ENCODE results near the gene RINL. TPM values are rescaled to one million over a fixed set of nuclear protein-coding genes. Genes with fewer than 3 reads are reported as not detected.

RINL gene
- total RNA-seq, 2 donors from 2014 or later: 3.6 to 5.1 TPM

DNA sequence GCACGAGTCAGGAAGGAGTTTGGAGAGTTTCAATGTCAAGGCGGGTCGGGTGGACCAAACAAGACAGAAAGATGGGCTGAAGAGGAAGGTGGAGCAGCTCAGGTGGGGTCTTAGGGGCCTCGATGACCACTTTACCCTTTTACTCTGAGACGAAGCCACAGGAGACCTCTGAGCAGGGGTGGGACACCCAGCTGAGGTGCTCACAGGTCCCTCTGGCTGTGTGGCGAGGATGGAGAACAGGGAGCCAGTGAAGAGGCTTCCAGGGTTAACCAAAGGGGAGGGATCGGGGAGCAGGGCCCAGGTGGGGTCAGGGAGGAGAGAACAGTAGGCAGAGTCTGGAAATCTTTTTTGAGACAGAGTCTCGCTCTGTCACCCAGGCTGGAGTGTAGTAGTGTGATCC, 35.9 kb upstream of the RINL start:
- H3K4me3 ChIP-seq: no peak overlapping the region
- TF ChIP-seq CTCF (IDR thresholded peaks at IDR 0.05): no peak
- intact Hi-C loops (cut with DNase I): no loop called here

GRCh38 chr19:38912600-38913514, 34.8 kb upstream of the RINL start:
- H3K36me3 ChIP-seq: no peaks in the 10 kb centered on the region
- no peaks in the 10 kb centered on the region for H3K27me3 ChIP-seq
- no peak for DNase-seq
- no peaks in the 10 kb centered on the region for H3K4me1 ChIP-seq
- H3K9me3 ChIP-seq: no peaks in the 10 kb centered on the region
- H3K9ac ChIP-seq (ENCODE audit: low read depth in 2 of 2, low read length in 2 of 2): no peak overlapping the region
- intact Hi-C loops (cut with DNase I): no loop called here
- no peak for TF ChIP-seq CTCF (IDR thresholded peaks at IDR 0.05)
- no peak overlapping the region for H3K27ac ChIP-seq
- H3K4me3 ChIP-seq: no peak overlapping the region

More for the DNA sequence above, 35.9 kb upstream of the RINL start:
- no peaks in the 10 kb centered on the region for H3K4me1 ChIP-seq
- H3K36me3 ChIP-seq: no peaks in the 10 kb centered on the region
- no peak overlapping the region for H3K27ac ChIP-seq
- DNase-seq: no peak
- no peaks in the 10 kb centered on the region for H3K9me3 ChIP-seq
- H3K27me3 ChIP-seq: no peaks in the 10 kb centered on the region
- no peak overlapping the region for H3K9ac ChIP-seq (ENCODE audit: low read depth in 2 of 2, low read length in 2 of 2)

DNA sequence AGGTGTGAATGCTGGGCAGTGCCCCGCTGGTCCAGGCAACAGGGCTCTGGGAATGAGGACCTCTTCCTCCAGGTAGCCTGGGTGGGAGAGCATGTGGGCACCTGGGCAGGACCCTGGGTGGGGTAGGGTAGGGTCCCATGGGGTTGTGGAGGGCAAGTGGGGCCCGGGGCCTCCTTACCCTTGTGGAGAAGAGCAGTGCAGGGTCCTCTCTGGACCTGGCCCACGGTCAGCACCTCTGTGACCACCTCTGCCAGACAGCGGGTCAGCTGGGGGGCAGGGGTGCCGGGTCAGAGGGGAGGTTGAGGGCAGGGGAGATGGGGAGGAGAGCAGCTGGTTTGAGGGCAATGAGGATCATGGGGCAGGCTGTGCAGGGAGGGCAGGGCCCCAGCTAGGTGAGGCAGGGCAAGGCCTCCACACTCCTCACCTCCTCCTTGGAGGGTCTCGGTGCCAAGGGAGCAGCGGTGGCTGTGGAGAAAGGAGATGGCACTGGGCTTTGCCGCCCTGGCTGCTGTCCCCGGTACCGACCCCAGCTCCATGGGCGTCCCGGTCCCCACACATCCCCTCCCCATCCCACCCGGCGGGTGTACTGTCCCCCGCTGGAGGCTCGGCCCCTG, 33.4 kb upstream of the RINL start:
- TF ChIP-seq CTCF (IDR thresholded peaks at IDR 0.05): no peak
- Histone ChIP-seq H3K36me3 (no peaks in the 10 kb centered on the region), H3K27ac (no peak overlapping the region), H3K9ac (ENCODE audit: low read depth in 2 of 2, low read length in 2 of 2) (no peak overlapping the region), H3K27me3 (no peaks in the 10 kb centered on the region), H3K4me1 (no peaks in the 10 kb centered on the region), H3K4me3 (no peak overlapping the region), H3K9me3 (no peaks in the 10 kb centered on the region)
- DNase-seq: no peak
- intact Hi-C loops (cut with DNase I): no loop called here

DNA sequence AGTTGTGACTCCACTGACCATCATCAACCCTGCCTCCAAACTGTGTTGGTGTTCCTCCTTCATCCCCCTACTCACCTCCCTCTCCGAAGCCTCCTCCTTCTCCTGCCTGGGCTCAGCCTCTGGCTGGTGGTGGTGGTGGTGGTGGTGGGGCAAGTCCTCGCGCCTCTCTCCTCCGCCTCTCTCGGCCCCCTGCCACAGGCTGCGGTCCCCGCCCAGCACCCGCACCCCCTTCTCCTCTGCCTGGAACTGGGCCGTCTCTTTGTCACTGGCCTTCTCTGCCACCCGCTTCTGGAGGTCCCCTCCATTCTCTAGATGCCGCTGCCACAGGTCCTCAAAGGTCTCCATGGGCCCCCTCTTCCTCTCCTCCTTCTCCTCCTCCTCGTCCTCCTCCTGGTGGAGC, 32.4 kb upstream of the RINL start:
- Histone ChIP-seq H3K27me3 (no peaks in the 10 kb centered on the region), H3K4me1 (no peaks in the 10 kb centered on the region), H3K9me3 (no peaks in the 10 kb centered on the region), H3K9ac (ENCODE audit: low read depth in 2 of 2, low read length in 2 of 2) (no peak overlapping the region), H3K27ac (no peak overlapping the region), H3K4me3 (no peak overlapping the region), H3K36me3 (no peaks in the 10 kb centered on the region)
- intact Hi-C loops (cut with DNase I): no loop called here
- TF ChIP-seq CTCF (IDR thresholded peaks at IDR 0.05): no peak
- DNase-seq: no peak

- no peaks in the 10 kb centered on the region for H3K4me1 ChIP-seq
- no peak for TF ChIP-seq CTCF (IDR thresholded peaks at IDR 0.05)
- H3K4me3 ChIP-seq: no peak overlapping the region
- H3K9ac ChIP-seq (ENCODE audit: low read depth in 2 of 2, low read length in 2 of 2): no peak overlapping the region
- H3K9me3 ChIP-seq: no peaks in the 10 kb centered on the region
- no peaks in the 10 kb centered on the region for H3K27me3 ChIP-seq
- H3K27ac ChIP-seq: no peak overlapping the region
- intact Hi-C loops (cut with DNase I): no loop called here
- H3K36me3 ChIP-seq: no peaks in the 10 kb centered on the region
- no peak for DNase-seq
Measured at GRCh38 chr19:38908911-38909310, 30.8 kb upstream of the RINL start.
